ENCODE results near the gene HPGDS.

DNA sequence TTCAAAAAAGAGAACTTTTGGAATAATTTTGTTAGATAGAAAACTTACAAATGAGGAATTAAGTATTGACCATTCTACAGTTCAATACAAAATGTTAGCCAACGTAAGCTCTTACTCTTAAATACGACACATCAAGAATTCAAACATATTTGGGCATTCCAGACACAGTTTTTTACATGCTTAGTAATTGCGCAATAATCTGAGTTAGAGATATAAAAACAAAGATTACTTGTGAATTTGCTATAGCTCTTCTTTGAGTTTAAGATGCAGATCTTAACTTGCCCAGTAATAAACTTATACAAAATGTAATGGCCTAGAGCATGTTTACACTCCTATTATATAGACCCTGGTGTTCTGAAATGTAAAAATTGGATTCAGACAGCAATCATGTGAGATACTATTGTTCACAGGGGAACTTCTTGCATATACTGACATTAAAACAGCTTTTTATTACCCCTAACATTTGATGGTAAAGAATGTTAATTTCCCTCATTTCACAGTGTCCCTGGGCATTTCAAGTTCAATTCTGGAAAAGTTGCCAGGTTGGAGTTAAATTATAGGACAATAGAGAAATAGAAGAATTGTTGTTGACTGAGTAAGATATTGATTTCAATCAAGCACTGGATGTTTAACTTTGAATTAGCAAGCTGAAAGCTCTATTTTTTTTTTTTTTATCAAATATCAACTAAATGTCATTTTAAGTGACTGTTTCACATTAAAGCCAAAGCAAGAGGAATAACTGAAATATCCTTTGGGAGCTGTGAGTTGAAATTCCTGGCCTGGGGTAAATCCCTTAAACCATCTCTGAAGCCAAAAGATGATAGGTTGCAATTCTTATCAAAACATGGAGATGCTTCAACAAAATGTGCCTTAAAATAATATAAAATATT lies 910 bp downstream of the HPGDS start:
- TF ChIP-seq, protein P1, sequence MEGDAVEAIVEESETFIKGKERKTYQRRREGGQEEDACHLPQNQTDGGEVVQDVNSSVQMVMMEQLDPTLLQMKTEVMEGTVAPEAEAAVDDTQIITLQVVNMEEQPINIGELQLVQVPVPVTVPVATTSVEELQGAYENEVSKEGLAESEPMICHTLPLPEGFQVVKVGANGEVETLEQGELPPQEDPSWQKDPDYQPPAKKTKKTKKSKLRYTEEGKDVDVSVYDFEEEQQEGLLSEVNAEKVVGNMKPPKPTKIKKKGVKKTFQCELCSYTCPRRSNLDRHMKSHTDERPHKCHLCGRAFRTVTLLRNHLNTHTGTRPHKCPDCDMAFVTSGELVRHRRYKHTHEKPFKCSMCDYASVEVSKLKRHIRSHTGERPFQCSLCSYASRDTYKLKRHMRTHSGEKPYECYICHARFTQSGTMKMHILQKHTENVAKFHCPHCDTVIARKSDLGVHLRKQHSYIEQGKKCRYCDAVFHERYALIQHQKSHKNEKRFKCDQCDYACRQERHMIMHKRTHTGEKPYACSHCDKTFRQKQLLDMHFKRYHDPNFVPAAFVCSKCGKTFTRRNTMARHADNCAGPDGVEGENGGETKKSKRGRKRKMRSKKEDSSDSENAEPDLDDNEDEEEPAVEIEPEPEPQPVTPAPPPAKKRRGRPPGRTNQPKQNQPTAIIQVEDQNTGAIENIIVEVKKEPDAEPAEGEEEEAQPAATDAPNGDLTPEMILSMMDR (conservative IDR thresholded peaks at IDR 0.05; ENCODE audit: low read depth, low read length): no peak
- TF ChIP-seq EZH2 (IDR thresholded peaks at IDR 0.05; ENCODE audit: low read length, unreplicated experiment) (no peak), EZH2phosphoT487 (IDR thresholded peaks at IDR 0.05; ENCODE audit: borderline replicate concordance, low read length) (no peak)
